OCI-LY7 (cell line): ENCODE data around the gene LTB4R.

Experiments
- EZH2phosphoT487 ChIP-seq: fragments of 200-600 bp; sonication (generic); IDR thresholded peaks from 2 replicates; pipeline ENCODE4 v1.6.1; 2018; ENCODE audit warnings: low read depth, borderline replicate concordance, mild to moderate bottlenecking, mixed run types, antibody characterized with exemption, low read length, moderate library complexity, mixed read lengths
- TF ChIP-seq, protein P1 (sequence below): fragments of 200-600 bp; sonication (generic); conservative IDR thresholded peaks from 2 replicates; pipeline ENCODE4 v1.5.1; 2014; ENCODE audit warnings: mild to moderate bottlenecking, antibody characterized with exemption, low read length, moderate library complexity, mixed read lengths

DNA sequence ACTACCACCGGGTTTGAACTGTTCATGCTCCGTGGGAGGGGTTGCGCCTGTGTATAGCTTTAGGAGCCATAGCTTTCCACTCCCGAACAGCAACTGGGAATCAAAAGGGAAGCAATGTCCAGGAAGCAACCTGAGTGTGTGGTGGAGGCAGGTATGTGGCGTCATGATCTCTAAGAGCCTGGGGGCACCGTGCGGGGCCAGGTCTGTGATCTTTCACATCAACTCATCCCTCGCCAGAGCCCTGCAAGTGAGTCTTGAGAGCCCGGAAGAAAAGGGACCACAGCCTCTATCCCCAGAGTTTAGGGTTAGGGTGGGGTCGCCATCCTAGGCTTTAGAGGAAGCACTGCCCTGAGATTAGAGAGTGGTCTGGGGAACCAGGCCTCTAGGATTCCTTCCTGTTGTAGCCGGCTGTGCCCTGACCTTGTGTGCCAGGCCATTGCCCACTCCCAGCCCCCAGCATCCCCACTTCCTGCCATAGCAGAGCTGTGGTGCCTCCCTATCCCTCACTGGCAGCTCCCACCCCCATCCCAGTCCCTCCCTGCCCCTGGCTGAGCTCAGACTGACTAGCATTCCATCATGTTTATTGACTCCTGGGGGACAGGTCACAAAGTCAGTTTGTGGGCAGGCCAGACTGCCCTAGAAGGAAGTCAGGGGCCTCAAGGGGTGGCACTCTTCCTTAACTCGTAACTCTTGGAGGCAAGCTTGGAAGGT, 24.3 kb downstream of the LTB4R start:
- TF ChIP-seq, protein P1, sequence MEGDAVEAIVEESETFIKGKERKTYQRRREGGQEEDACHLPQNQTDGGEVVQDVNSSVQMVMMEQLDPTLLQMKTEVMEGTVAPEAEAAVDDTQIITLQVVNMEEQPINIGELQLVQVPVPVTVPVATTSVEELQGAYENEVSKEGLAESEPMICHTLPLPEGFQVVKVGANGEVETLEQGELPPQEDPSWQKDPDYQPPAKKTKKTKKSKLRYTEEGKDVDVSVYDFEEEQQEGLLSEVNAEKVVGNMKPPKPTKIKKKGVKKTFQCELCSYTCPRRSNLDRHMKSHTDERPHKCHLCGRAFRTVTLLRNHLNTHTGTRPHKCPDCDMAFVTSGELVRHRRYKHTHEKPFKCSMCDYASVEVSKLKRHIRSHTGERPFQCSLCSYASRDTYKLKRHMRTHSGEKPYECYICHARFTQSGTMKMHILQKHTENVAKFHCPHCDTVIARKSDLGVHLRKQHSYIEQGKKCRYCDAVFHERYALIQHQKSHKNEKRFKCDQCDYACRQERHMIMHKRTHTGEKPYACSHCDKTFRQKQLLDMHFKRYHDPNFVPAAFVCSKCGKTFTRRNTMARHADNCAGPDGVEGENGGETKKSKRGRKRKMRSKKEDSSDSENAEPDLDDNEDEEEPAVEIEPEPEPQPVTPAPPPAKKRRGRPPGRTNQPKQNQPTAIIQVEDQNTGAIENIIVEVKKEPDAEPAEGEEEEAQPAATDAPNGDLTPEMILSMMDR = no peak
- TF ChIP-seq EZH2phosphoT487 = no peak
